Heart right ventricle (tissue), 16 donors: Measurements from ENCODE around the gene HS3ST4. TPM values are rescaled to one million over a fixed set of nuclear protein-coding genes. Genes with fewer than 3 reads are reported as not detected.

ENCODE experiments used
- ATAC-seq, 8 donors: fragments of 200-7000 bp; cut with Tn5 transposase; one replicate each; pipeline ENCODE4 v1.9.1; 2020; ENCODE audit warnings: mild to moderate bottlenecking in 8 of 8, moderate library complexity in 8 of 8, moderate number of reproducible peaks in 1 of 8
- DNase-seq, 2 donors: peaks; one replicate each; pipeline ENCODE4 v3.0.0-alpha.2; 2020
- H3K27ac ChIP-seq, 10 donors: fragments of 200-600 bp; sonication (generic) in 2 of 10; one replicate each; pipeline versions ENCODE4 v1.5.0 to v1.8.0; 2020 to 2022; ENCODE audit warnings: mild to moderate bottlenecking in 3 of 10
- H3K27me3 ChIP-seq, 7 donors: fragments of 200-600 bp; one replicate each; pipeline ENCODE4 v1.8.0; 2021 to 2022; ENCODE audit warnings: mild to moderate bottlenecking in 2 of 7
- H3K36me3 ChIP-seq, 9 donors: fragments of 200-600 bp; sonication (generic) in 1 of 9; one replicate each; pipeline versions ENCODE4 v1.5.0 to v1.8.0; 2020 to 2022; ENCODE audit warnings: mild to moderate bottlenecking in 2 of 9
- H3K4me1 ChIP-seq, 9 donors: fragments of 200-600 bp; sonication (generic) in 1 of 9; one replicate each; pipeline versions ENCODE4 v1.5.0 to v1.8.0; 2020 to 2022; ENCODE audit warnings: mild to moderate bottlenecking in 4 of 9
- H3K4me3 ChIP-seq, 10 donors: fragments of 200-600 bp; sonication (generic) in 2 of 10; one replicate each; pipeline versions ENCODE4 v1.5.0 to v1.8.0; 2020 to 2022; ENCODE audit warnings: mild to moderate bottlenecking in 7 of 10, moderate library complexity in 2 of 10
- H3K9me3 ChIP-seq, 11 donors: fragments of 200-600 bp in 10 of 11; sonication (generic) in 2 of 11; one replicate each; pipeline versions ENCODE4 v1.5.0 to v1.8.0; 2013 to 2022; ENCODE audit warnings: mild to moderate bottlenecking in 2 of 11, control low read depth in 1 of 11, moderate library complexity in 1 of 11
- CTCF ChIP-seq, 9 donors: fragments of 200-600 bp; sonication (generic) in 2 of 9; IDR thresholded peaks; one replicate each; pipeline versions ENCODE4 v1.5.0 to v1.8.0; 2021 to 2022; ENCODE audit warnings: antibody characterized with exemption in 9 of 9, mild to moderate bottlenecking in 5 of 9, moderate library complexity in 1 of 9
- WGBS, 2 donors: extraction: QIAGEN DNeasy Blood & Tissue Kit; methylation state at CpG; one replicate each; pipeline ENCODE4 v1.1.7; 2013; ENCODE audit warnings: inconsistent platforms in 1 of 2; 5-methylcytosine and 5-hydroxymethylcytosine counted together
- intact Hi-C, 10 donors: fragments of 100-400 bp; cut with DNase I; formaldehyde crosslinking; loops; one replicate each; pipeline versions ENCODE4 v1.11.1 to v1.14.2; 2022
- polyA plus RNA-seq, 2 donors: library from polyadenylated mRNA; stranded (reverse); fragments of 200-250 nt; gene quantifications; one replicate each; pipeline ENCODE4 v1.2.3, GENCODE V29; 2013
- total RNA-seq, 10 donors: library from RNA; stranded (reverse); fragmentation: NEBNext Ultra II Directional in 3 of 10; extraction: Animal tissue kit (Norgen Biotek cat#: 25700) in 3 of 10; gene quantifications; one replicate each; pipeline versions ENCODE4 v1.2.1 to v1.2.4, GENCODE V29; 2021 to 2023
- donor health status: Arrhythmogenic right ventricular cardiomyopathy.
- donor health status: ischemic (EF 13 %, LVEDD 7.1; RV severe dilation, severe dysfunction).
- donor health status: healthy with polysubstance abuse.
- donor health status: DM: no; HTN: yes; CAD: no.
- donor health status: DM: no; HTN: no; CAD: no.
- donor health status: ischemic (EF 25% LVEDD 6.9; RV normal size, moderate dysfunction).
- donor health status: ischemic (EF 25% LVEDD 5.7; RV mildly dilated, moderate dysfunction).
- donor health status: healthy.
- donor health status: DM: yes; HTN: yes; CAD: no.
- donor health status: Ischemic cardiomyopathy.
- donor health status: ischemic (EF 35%, LVEDD 5.7; RV mildly dilated, moderate dysfunction).
- donor health status: nonischemic (EF 11% LVEDD 7.7; RV severe dilation, severe dysfunction).
- donor health status: DM: yes; HTN: yes; CAD: no.
- donor health status: PGD.
- donor health status: ischemic (EF 29% LVEDD 5.4; RV normal size, mild dysfunction).
- donor health status: nonischemic (EF 23%, LVEDD 6.1; RV moderate dilation, normal function).

Gene HS3ST4
- total and polyA plus RNA-seq, 12 donors, result 0.01 TPM; not detected in 11

- DNase-seq, result no peak
- Histone ChIP-seq H3K9me3 (peaks cover 0 to 10% (median 3%) of the 10 kb centered on the region in 11 donors), H3K4me1 (no peaks in the 10 kb centered on the region), H3K36me3 (no peaks in the 10 kb centered on the region), H3K27ac (no peak overlapping the region), H3K27me3 (peaks cover 0 to 6% (median 0%) of the 10 kb centered on the region in 7 donors), H3K4me3 (no peak overlapping the region)
- no peak for ATAC-seq
- no peak for TF ChIP-seq CTCF (IDR thresholded peaks at IDR 0.05)
- WGBS, 2 donors, result 64 to 70% methylated on average over 3 of the region's 3 CpGs
- intact Hi-C loops, result no loop called here
These were observed 56.4 kb downstream of the HS3ST4 start for GRCh38 chr16:25748092-25748654.

DNA sequence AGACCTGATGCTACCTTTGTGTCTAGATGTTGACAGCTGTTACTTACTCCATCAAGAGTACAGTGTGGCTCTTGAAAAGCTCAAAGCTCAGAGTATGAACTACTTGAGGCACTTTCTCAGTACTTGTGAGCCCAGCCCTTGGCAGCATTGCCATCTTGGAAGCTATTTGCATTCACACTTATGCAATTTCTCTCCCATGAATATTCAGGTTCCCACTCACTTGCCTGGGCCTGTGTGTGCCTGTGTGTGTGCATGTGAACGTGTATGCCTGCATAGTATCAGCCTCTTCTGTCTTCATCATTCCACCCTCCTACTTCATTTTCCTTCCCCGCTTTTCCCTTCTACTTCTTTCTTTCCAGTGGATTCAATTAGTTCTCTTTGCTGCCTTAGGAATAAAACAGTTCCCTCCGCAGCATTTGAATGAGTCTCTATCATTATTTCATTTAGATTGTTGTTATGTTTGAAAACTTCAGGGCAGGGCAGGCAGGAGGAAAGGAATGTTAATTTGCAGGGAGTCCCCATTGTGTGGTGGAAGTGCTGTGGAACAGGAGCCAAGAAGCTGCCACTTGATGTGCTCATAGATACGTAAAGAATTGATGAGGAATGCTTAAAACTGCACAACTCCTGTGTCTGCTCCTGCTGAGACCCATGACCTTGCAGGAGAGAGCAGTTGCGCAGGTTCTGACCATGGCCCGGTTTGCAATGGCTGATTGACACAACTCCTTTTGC is 58.9 kb downstream of the HS3ST4 start:
- DNase-seq (no peak), ATAC-seq (no peak)
- no peaks in the 10 kb centered on the region for H3K4me1 ChIP-seq
- TF ChIP-seq CTCF (IDR thresholded peaks at IDR 0.05), result no peak
- peaks cover 0 to 10% (median 3%) of the 10 kb centered on the region in 11 donors for H3K9me3 ChIP-seq
- peaks cover 0 to 6% (median 0%) of the 10 kb centered on the region in 7 donors for H3K27me3 ChIP-seq
- 60 to 62% methylated on average over 6 of the region's 6 CpGs for whole genome bisulfite sequencing, 2 donors
- intact Hi-C loops, result no loop called here
- no peak overlapping the region for H3K4me3 ChIP-seq
- no peak overlapping the region for H3K27ac ChIP-seq
- no peaks in the 10 kb centered on the region for H3K36me3 ChIP-seq

- no peak for DNase-seq
- WGBS, 2 donors, result 74 to 75% methylated on average over 5 of the region's 5 CpGs
- Histone ChIP-seq H3K4me1 (no peaks in the 10 kb centered on the region), H3K9me3 (peaks cover 0 to 10% (median 3%) of the 10 kb centered on the region in 11 donors), H3K36me3 (no peaks in the 10 kb centered on the region), H3K4me3 (no peak overlapping the region), H3K27me3 (peaks cover 0 to 6% (median 0%) of the 10 kb centered on the region in 7 donors), H3K27ac (no peak overlapping the region)
- TF ChIP-seq CTCF (IDR thresholded peaks at IDR 0.05), result no peak
- no peak for ATAC-seq
- intact Hi-C loops, result no loop called here
These were observed 59.6 kb downstream of the HS3ST4 start for GRCh38 chr16:25751230-25751835.

GRCh38 chr16:25764466-25764865 is 72.7 kb downstream of the HS3ST4 start:
- intact Hi-C loops, result no loop called here
- WGBS, 2 donors, result 88 to 93% methylated on average over 2 of the region's 2 CpGs
- Histone ChIP-seq H3K9me3 (no peaks in the 10 kb centered on the region), H3K4me1 (no peaks in the 10 kb centered on the region), H3K27ac (no peak overlapping the region), H3K36me3 (no peaks in the 10 kb centered on the region), H3K4me3 (no peak overlapping the region), H3K27me3 (peaks cover 0 to 6% (median 0%) of the 10 kb centered on the region in 7 donors)
- no peak for TF ChIP-seq CTCF (IDR thresholded peaks at IDR 0.05)
- DNase-seq (no peak), ATAC-seq (no peak)
